Raji (cell line): Measurements from ENCODE around the gene HSPA1L.

Source experiments
- POLR2A ChIP-seq: IDR thresholded peaks from 2 replicates; pipeline ENCODE4 v1.6.1; 2011; ENCODE audit warnings: low read depth, low read length, control low read depth; ENCODE audit not compliant: insufficient read depth

HSPA1L gene

GRCh38 chr6:31761343-31761742 is 53.7 kb downstream of the HSPA1L start:
- TF ChIP-seq POLR2A = no peak

- no peak for TF ChIP-seq POLR2A
These were observed 54.3 kb downstream of the HSPA1L start for GRCh38 chr6:31760790-31761189.
